HCT116 (cell line): ENCODE results near the gene CHRNA5.

Experiments
- CTCF ChIP-seq, 3 experiments: fragments of 200-600 bp in 1 of 3; sonication (generic) in 1 of 3; IDR thresholded peaks in 2 of 3; conservative IDR thresholded peaks in 1 of 3; 2 replicates each; pipeline ENCODE4 v1.5.1; 2012 to 2017; ENCODE audit warnings: low read depth in 2 of 3, low read length in 2 of 3, antibody characterized with exemption in 1 of 3, borderline replicate concordance in 1 of 3, control low read depth in 1 of 3, mild to moderate bottlenecking in 1 of 3, mixed read lengths in 1 of 3, mixed run types in 1 of 3, moderate library complexity in 1 of 3; ENCODE audit not compliant: insufficient read depth in 1 of 3
- POLR2A ChIP-seq: IDR thresholded peaks from 2 replicates; pipeline ENCODE4 v1.7.0; 2011; ENCODE audit warnings: borderline replicate concordance; ENCODE audit not compliant: insufficient read depth, insufficient read length; ENCODE audit errors: extremely low read depth
- POLR2AphosphoS5 ChIP-seq: IDR thresholded peaks from 2 replicates; pipeline ENCODE4 v1.6.1; 2011; ENCODE audit warnings: mild to moderate bottlenecking, low read depth, low read length, moderate library complexity
- SRF ChIP-seq: IDR thresholded peaks from 2 replicates; pipeline ENCODE4 v1.6.1; 2012; ENCODE audit warnings: low read depth

- TF ChIP-seq SRF (no peak), POLR2AphosphoS5 (no peak), CTCF (IDR thresholded peaks at IDR 0.05 in 2 of 3, conservative IDR thresholded peaks at IDR 0.05 in 1 of 3; ENCODE audit: borderline replicate concordance in 1 of 3, insufficient read depth in 1 of 3, low read depth in 2 of 3, low read length in 2 of 3) (no peak), POLR2A (no peak)
Observed at GRCh38 chr15:78561490-78561889, 3.8 kb upstream of the CHRNA5 start.
